ENCODE data around the gene PAQR9. TPM values are rescaled to one million over a fixed set of nuclear protein-coding genes. Genes with fewer than 3 reads are reported as not detected.
A peak's percentile ranks its signal among the peaks of the same experiment; 100 is the strongest.
"Not testable (repeated sequence)": the region's sequence is repeated elsewhere in the genome, so short reads cannot be mapped to it uniquely, and the experiment has no call there.

The PAQR9 gene
- total RNA-seq, 1 experiment from 2014 or later = not detected

DNA sequence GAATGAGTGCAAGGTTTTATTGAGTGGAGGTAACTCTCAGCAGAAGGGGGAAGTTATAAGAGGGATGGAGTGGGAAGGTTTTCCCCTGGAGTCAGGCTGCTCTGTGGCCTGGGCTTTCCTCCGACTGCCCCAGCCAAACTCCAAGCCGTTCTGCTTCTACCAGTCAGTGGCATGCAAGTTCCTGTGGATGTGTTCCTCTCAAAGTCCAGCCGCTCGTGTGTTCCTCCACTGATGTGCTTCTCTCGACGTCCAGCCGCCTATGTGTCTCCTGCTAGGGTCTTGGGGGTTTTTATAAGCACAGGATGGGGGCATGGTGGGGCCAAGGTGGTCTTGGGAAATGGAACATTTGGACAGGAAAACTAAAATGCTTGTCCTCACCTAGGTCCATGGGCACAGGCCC is 28.8 kb upstream of the PAQR9 start:
- no peaks in the 10 kb centered on the region for H3K4me1 ChIP-seq (replicated peaks)
- no peaks in the 10 kb centered on the region for H3K36me3 ChIP-seq
- H3K4me3 ChIP-seq = no peak overlapping the region
- no peaks in the 10 kb centered on the region for H3K9me3 ChIP-seq (replicated peaks)
- H3K27ac ChIP-seq = no peak overlapping the region
- H3K27me3 ChIP-seq (replicated peaks) = no peaks in the 10 kb centered on the region
- DNase-seq (ENCODE audit: low read depth in 1 of 2, low spot score in 2 of 2) = no peak

GRCh38 chr3:142990721-142991120 is 27.2 kb upstream of the PAQR9 start:
- DNase-seq (ENCODE audit: low read depth in 1 of 2, low spot score in 2 of 2) = no peak
- H3K4me3 ChIP-seq = no peak overlapping the region
- no peaks in the 10 kb centered on the region for H3K4me1 ChIP-seq (replicated peaks)
- H3K36me3 ChIP-seq = no peaks in the 10 kb centered on the region
- no peak overlapping the region for H3K27ac ChIP-seq
- H3K9me3 ChIP-seq (replicated peaks) = no peaks in the 10 kb centered on the region
- no peaks in the 10 kb centered on the region for H3K27me3 ChIP-seq (replicated peaks)

GRCh38 chr3:142988826-142989225 is 25.4 kb upstream of the PAQR9 start:
- not testable (repeated sequence) for H3K9me3 ChIP-seq (replicated peaks); H3K27ac ChIP-seq; DNase-seq (ENCODE audit: low read depth in 1 of 2, low spot score in 2 of 2); H3K4me3 ChIP-seq; H3K4me1 ChIP-seq (replicated peaks); H3K27me3 ChIP-seq (replicated peaks); H3K36me3 ChIP-seq

DNA sequence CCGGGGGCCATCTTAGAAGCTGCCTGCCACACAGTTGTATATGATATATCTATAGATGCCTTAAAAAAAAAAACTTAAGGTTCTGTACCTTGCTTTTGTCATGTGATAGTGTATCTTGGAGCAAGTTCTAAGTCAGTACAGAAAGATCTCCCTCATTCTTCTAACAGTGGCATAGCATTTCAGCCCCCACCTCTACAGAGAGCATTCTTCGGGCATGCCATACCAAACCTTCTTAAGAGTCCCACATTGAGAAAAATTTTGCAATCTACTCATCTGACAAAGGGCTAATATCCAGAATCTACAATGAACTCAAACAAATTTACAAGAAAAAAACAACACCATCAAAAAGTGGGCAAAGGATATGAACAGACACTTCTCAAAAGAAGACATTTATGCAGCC is 24.7 kb upstream of the PAQR9 start:
- H3K4me1 ChIP-seq (replicated peaks); H3K4me3 ChIP-seq; H3K36me3 ChIP-seq; H3K27ac ChIP-seq; DNase-seq (ENCODE audit: low read depth in 1 of 2, low spot score in 2 of 2); H3K27me3 ChIP-seq (replicated peaks); H3K9me3 ChIP-seq (replicated peaks): not testable (repeated sequence)

DNA sequence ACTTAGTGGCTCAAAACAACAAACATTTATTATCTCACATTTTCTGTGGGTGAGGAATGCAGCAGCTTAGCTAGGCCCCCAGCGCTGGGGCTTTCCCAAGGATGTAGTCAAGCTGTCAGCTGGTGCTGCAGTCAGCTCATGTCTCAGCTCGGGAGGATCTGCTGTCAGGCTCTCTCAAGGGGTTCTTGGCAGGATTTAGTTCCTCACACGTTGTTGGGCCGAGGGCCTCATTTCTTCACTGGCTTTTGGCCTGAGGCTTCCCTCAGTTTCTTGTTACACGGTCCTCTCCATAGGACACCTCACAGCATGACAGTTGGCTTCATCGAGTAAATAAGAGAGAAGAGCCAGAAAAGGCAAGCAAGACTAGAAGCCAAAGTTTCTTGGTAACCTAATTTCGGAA is 24.2 kb upstream of the PAQR9 start:
- DNase-seq (ENCODE audit: low read depth in 1 of 2, low spot score in 2 of 2) = no peak
- no peak overlapping the region for H3K27ac ChIP-seq

DNA sequence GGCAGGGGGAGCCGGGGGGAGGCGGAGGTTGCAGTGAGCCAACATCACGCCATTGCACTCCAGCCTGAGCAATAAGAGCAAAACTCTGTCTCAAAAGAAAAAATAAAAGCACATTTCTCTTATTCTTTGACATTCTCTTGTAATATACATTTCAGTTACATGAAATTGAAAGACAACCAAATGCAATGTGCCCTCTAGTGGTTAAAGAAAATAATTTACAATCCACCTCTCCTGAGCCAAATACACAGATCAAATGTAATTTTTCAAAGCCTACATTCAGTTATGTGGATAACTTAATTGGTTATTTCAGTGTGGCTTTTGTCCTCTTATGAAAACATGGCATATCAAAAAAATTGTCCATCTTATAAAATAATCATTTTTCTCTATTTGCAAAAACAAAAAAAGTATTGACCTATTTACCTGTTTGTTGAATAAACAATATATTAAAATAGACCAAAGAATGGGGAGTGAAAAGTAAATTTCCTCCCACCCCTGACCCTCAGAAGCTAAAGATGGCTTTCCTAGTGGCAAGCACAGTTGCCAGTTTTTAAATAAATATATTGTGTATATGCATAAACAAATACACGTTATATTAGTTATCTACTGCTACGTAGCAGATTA is 23.7 kb upstream of the PAQR9 start:
- no peaks in the 10 kb centered on the region for H3K9me3 ChIP-seq (replicated peaks)
- no peaks in the 10 kb centered on the region for H3K36me3 ChIP-seq
- no peak overlapping the region for H3K27ac ChIP-seq
- H3K27me3 ChIP-seq (replicated peaks) = 0 out of 2 replicates have a peak, but pooled peaks cover 3% of the 10 kb centered on the region
- no peak overlapping the region for H3K4me3 ChIP-seq
- peak in 1 of 2 experiments; percentile 15 for DNase-seq (ENCODE audit: low read depth in 1 of 2, low spot score in 2 of 2)
- no peaks in the 10 kb centered on the region for H3K4me1 ChIP-seq (replicated peaks)

More for the DNA sequence above, 24.2 kb upstream of the PAQR9 start:
- Histone ChIP-seq H3K9me3 (replicated peaks) (no peaks in the 10 kb centered on the region), H3K4me3 (no peak overlapping the region), H3K36me3 (no peaks in the 10 kb centered on the region), H3K4me1 (replicated peaks) (no peaks in the 10 kb centered on the region), H3K27me3 (replicated peaks) (no peaks in the 10 kb centered on the region)

- no peaks in the 10 kb centered on the region for H3K9me3 ChIP-seq (replicated peaks)
These were observed 20.8 kb upstream of the PAQR9 start for GRCh38 chr3:142984255-142984654.

GRCh38 chr3:142983318-142983717 is 19.8 kb upstream of the PAQR9 start:
- Histone ChIP-seq H3K4me3 (no peak overlapping the region), H3K4me1 (replicated peaks) (no peaks in the 10 kb centered on the region), H3K36me3 (no peaks in the 10 kb centered on the region), H3K27ac (no peak overlapping the region), H3K27me3 (replicated peaks) (0 out of 2 replicates have a peak, but pooled peaks cover 9% of the 10 kb centered on the region), H3K9me3 (replicated peaks) (no peaks in the 10 kb centered on the region)
- no peak for DNase-seq (ENCODE audit: low read depth in 1 of 2, low spot score in 2 of 2)

More at GRCh38 chr3:142984255-142984654, 20.8 kb upstream of the PAQR9 start:
- no peak for DNase-seq (ENCODE audit: low read depth in 1 of 2, low spot score in 2 of 2)
- H3K4me3 ChIP-seq = no peak overlapping the region
- H3K27me3 ChIP-seq (replicated peaks) = 0 out of 2 replicates have a peak, but pooled peaks cover 9% of the 10 kb centered on the region
- H3K27ac ChIP-seq = no peak overlapping the region
- H3K36me3 ChIP-seq = no peaks in the 10 kb centered on the region
- no peaks in the 10 kb centered on the region for H3K4me1 ChIP-seq (replicated peaks)

DNA sequence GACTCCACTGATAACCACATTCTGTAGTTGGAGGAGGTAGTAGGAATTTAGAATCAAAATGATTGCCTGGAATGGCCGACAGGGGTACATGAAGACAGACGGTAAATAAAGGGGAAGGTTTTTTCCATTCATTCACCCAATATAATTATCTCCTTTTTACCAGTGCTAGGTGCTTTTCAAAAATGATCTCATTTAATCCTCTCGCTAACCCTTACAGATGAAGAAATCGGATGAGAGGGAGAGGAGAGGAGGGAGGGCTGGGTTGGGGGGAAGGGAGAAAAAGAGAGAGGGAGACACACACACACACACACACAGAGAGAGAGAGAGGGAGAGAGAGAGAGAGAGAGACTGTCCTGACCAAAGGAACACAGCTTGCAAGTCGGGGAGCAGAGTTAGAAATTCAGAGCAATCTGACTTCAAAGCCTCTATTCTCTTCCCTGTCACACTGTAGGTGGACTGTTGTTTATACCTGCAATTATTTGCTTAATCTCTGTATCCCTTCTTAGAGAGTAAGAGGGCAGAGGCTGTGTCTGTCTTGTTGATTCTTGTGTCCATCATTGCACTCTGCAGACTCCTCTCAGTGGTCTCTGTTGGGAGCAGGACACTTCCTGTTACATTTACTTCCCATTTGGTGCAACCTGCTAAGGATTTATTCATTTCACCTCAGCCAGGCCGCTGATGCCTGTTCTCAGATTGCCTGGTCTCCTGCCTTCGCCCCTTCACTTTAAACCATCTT is 18.7 kb upstream of the PAQR9 start:
- Histone ChIP-seq H3K4me3 (no peak overlapping the region), H3K4me1 (replicated peaks) (no peaks in the 10 kb centered on the region), H3K27ac (no peak overlapping the region), H3K9me3 (replicated peaks) (no peaks in the 10 kb centered on the region), H3K27me3 (replicated peaks) (0 out of 2 replicates have a peak, but pooled peaks cover 9% of the 10 kb centered on the region), H3K36me3 (no peaks in the 10 kb centered on the region)
- no peak for DNase-seq (ENCODE audit: low read depth in 1 of 2, low spot score in 2 of 2)

DNA sequence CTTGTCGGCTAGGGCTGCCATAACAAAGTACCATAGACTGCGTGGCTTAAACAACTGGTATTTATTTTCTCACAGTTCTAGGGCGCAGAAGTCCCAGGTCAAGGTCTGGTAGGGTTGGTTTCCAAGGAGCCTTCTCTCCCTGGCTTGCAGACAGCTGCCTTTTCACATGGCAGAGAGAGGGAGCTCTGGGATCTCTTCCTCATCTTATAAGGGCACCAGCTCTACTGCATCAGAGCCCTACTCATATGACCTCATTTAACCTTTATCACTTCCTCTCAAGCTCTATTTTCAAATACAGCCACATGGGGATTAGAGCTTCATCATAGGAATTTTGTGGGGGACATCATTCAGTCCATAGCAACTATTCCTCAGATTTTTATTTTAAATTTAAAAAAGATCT is 17.6 kb upstream of the PAQR9 start:
- Histone ChIP-seq H3K4me1 (replicated peaks) (peaks cover 8% of the 10 kb centered on the region), H3K27me3 (replicated peaks) (0 out of 2 replicates have a peak, but pooled peaks cover 9% of the 10 kb centered on the region), H3K4me3 (no peak overlapping the region), H3K27ac (no peak overlapping the region), H3K9me3 (replicated peaks) (no peaks in the 10 kb centered on the region), H3K36me3 (no peaks in the 10 kb centered on the region)
- DNase-seq (ENCODE audit: low read depth in 1 of 2, low spot score in 2 of 2) = no peak

- Histone ChIP-seq H3K27ac (no peak overlapping the region), H3K9me3 (replicated peaks) (no peaks in the 10 kb centered on the region), H3K4me1 (replicated peaks) (peaks cover 8% of the 10 kb centered on the region), H3K27me3 (replicated peaks) (0 out of 2 replicates have a peak, but pooled peaks cover 8% of the 10 kb centered on the region), H3K36me3 (no peaks in the 10 kb centered on the region), H3K4me3 (no peak overlapping the region)
- no peak for DNase-seq (ENCODE audit: low read depth in 1 of 2, low spot score in 2 of 2)
These were observed 13.9 kb upstream of the PAQR9 start for GRCh38 chr3:142977399-142977728.

DNA sequence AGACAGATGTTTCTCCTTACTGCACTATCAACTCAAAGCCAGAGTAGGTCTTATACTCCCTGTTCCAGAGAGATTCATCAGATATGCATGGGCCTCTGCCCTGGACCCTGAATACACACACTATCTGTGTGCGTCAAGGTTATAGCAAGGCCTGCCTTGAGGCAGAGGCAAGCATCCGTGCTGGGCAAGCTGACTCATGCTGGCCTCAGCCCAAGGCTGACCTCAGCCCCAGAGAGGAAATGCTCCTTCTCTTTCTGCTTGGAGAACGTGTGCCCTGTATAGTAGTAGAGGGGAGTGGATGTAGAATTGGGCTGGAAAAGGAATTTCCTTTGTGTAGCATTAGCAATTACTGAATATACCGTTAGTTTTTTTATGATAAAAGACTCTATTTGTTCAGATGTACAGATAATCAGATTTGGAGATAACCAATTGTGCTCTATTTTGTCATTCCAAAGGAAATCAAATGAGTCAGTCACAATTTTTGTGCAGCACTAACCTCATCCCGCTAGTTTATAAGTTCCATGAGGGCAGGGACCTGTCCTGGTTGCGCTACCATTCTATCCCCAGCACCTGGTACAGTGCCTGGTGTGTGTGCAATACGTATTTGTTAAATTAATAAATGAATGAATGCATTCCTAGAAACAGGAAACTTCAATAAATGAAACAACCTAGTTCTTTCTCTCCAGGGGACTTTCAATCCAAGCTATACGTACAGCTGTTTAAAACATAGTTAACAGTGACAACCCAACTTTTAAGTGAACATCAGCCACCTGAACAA is 13.3 kb upstream of the PAQR9 start:
- Histone ChIP-seq H3K9me3 (replicated peaks) (no peaks in the 10 kb centered on the region), H3K36me3 (no peaks in the 10 kb centered on the region), H3K4me1 (replicated peaks) (peaks cover 8% of the 10 kb centered on the region), H3K4me3 (no peak overlapping the region), H3K27me3 (replicated peaks) (0 out of 2 replicates have a peak, but pooled peaks cover 5% of the 10 kb centered on the region), H3K27ac (no peak overlapping the region)
- DNase-seq (ENCODE audit: low read depth in 1 of 2, low spot score in 2 of 2) = peak; percentile 63 to 73

DNA sequence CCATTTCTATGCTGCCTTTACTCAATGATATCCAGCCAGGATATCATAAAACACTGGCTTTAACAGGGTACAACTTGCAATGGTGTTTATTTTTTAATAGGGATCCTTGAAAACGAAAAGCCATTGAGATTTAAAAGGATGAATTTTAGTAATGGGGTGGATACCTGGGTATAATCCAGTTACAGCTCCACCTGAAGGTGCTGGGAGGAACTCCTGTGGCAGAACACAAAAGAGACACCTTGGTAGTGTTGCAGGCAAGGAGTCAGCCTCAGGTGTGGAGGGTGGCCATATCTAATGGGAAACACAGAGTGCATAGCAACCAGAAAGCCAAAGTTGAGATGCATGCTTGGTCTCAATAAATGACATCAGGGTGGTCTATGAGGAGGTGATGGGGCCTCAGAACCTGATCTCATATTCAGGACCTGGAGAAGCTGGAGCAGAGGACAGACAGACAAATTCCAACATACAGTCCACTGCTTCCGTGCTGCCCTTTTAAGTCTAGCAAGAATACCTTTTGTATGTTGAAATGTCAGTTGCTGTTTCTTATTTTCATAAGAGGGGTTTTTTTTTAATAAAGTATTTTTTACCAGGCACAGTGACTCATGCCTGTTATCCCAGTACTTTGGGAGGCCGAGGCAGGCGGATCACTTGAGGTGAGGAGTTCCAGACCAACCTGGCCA is 12.0 kb upstream of the PAQR9 start:
- DNase-seq (ENCODE audit: low read depth in 1 of 2, low spot score in 2 of 2) = no peak
- Histone ChIP-seq H3K4me3 (no peak overlapping the region), H3K4me1 (replicated peaks) (peaks cover 8% of the 10 kb centered on the region), H3K27me3 (replicated peaks) (0 out of 2 replicates have a peak, but pooled peaks cover 2% of the 10 kb centered on the region), H3K36me3 (no peaks in the 10 kb centered on the region), H3K9me3 (replicated peaks) (no peaks in the 10 kb centered on the region), H3K27ac (no peak overlapping the region)
